Type B pancreatic cell (in vitro differentiated cells): ENCODE results near the gene NPHP4. TPM values are rescaled to one million over a fixed set of nuclear protein-coding genes. Genes with fewer than 3 reads are reported as not detected.

Experiments used
- DNase-seq: peaks from one replicate; pipeline ENCODE4 v3.0.0; 2021; ENCODE audit warnings: mixed read lengths; ENCODE audit not compliant: unreplicated experiment; ENCODE audit errors: extremely low spot score
- H3K27ac Mint-ChIP-seq: 2 replicates; pipeline ENCODE4 v1.8.0; 2021; ENCODE audit warnings: mild to moderate bottlenecking, mixed read lengths
- H3K27me3 Mint-ChIP-seq: 2 replicates; pipeline ENCODE4 v1.8.0; 2021; ENCODE audit warnings: mixed read lengths
- H3K36me3 Mint-ChIP-seq: 2 replicates; pipeline ENCODE4 v1.8.0; 2021; ENCODE audit warnings: mixed read lengths
- H3K4me1 Mint-ChIP-seq: one replicate; pipeline ENCODE4 v1.8.0; 2021; ENCODE audit warnings: mixed read lengths; ENCODE audit not compliant: unreplicated experiment
- H3K4me3 Mint-ChIP-seq: 2 replicates; pipeline ENCODE4 v1.8.0; 2021; ENCODE audit warnings: mild to moderate bottlenecking, mixed read lengths
- H3K9me3 Mint-ChIP-seq: 2 replicates; pipeline ENCODE4 v1.8.0; 2021; ENCODE audit warnings: mixed read lengths
- CTCF ChIP-seq: fragments of 200-600 bp; sonication (generic); conservative IDR thresholded peaks from 2 replicates; pipeline ENCODE4 v1.5.0; 2021; ENCODE audit warnings: antibody characterized with exemption, mild to moderate bottlenecking
- total RNA-seq: library from RNA; stranded (reverse); gene quantifications from 2 replicates; pipeline ENCODE4 v1.2.1, GENCODE V29; 2021; ENCODE audit warnings: low replicate concordance

The NPHP4 gene
- total RNA-seq, 1 donor from 2014 or later = 21.7 TPM

- Mint-ChIP-seq H3K36me3 (peaks cover 12% of the 10 kb centered on the region), H3K4me3 (no peak overlapping the region), H3K9me3 (no peaks in the 10 kb centered on the region), H3K27me3 (no peaks in the 10 kb centered on the region), H3K4me1 (peaks cover 35% of the 10 kb centered on the region), H3K27ac (no peak overlapping the region)
- no peak for TF ChIP-seq CTCF
- DNase-seq = no peak
Measured at GRCh38 chr1:5891736-5892135, 100.5 kb downstream of the NPHP4 start.

- no peak for DNase-seq
Measured at GRCh38 chr1:5891137-5891536, 101.1 kb downstream of the NPHP4 start.

GRCh38 chr1:5890346-5891106 is 101.7 kb downstream of the NPHP4 start:
- Mint-ChIP-seq H3K4me3 (no peak overlapping the region), H3K27me3 (no peaks in the 10 kb centered on the region), H3K4me1 (peaks cover 25% of the 10 kb centered on the region), H3K36me3 (peaks cover 12% of the 10 kb centered on the region), H3K27ac (no peak overlapping the region), H3K9me3 (no peaks in the 10 kb centered on the region)
- no peak for TF ChIP-seq CTCF
- no peak for DNase-seq

More at GRCh38 chr1:5891137-5891536, 101.1 kb downstream of the NPHP4 start:
- Mint-ChIP-seq H3K4me3 (no peak overlapping the region), H3K36me3 (peaks cover 12% of the 10 kb centered on the region), H3K27me3 (no peaks in the 10 kb centered on the region), H3K9me3 (no peaks in the 10 kb centered on the region), H3K27ac (no peak overlapping the region), H3K4me1 (peaks cover 30% of the 10 kb centered on the region)
- no peak for TF ChIP-seq CTCF

GRCh38 chr1:5889901-5890300 is 102.3 kb downstream of the NPHP4 start:
- no peak for DNase-seq
- no peak overlapping the region for H3K4me3 Mint-ChIP-seq
- peaks cover 12% of the 10 kb centered on the region for H3K36me3 Mint-ChIP-seq
- no peak for TF ChIP-seq CTCF
- H3K27ac Mint-ChIP-seq = no peak overlapping the region
- H3K4me1 Mint-ChIP-seq = peaks cover 24% of the 10 kb centered on the region
- no peaks in the 10 kb centered on the region for H3K27me3 Mint-ChIP-seq
- no peaks in the 10 kb centered on the region for H3K9me3 Mint-ChIP-seq

GRCh38 chr1:5889462-5889861 is 102.8 kb downstream of the NPHP4 start:
- Mint-ChIP-seq H3K4me3 (no peak overlapping the region), H3K4me1 (peaks cover 24% of the 10 kb centered on the region), H3K27me3 (no peaks in the 10 kb centered on the region), H3K27ac (no peak overlapping the region), H3K36me3 (peaks cover 12% of the 10 kb centered on the region), H3K9me3 (no peaks in the 10 kb centered on the region)
- TF ChIP-seq CTCF = no peak
- DNase-seq = no peak
